ENCODE measurements around the gene ING2.
"Not testable (repeated sequence)": the region's sequence is repeated elsewhere in the genome, so short reads cannot be mapped to it uniquely, and the experiment has no call there.

The ING2 gene

GRCh38 chr4:183504930-183505610, at the start of gene ING2:
Gene ING2 (plus strand): TSS chr4:183505058. CDS start chr4:183505196, 138 bp downstream.
- H3K4me3 ChIP-seq (replicated peaks; ENCODE audit: low read depth, low read length) = peak within 1 kb of the TSS; percentile 88
- no peak for TF ChIP-seq CTCF (IDR thresholded peaks at IDR 0.05; ENCODE audit: low read depth, low read length, missing control alignments)
- no peak for DNase-seq (ENCODE audit: extremely low read depth, low read depth)

- H3K4me3 ChIP-seq (replicated peaks; ENCODE audit: low read depth, low read length) = no peak overlapping the region
- no peak for DNase-seq (ENCODE audit: extremely low read depth, low read depth)
- no peak for TF ChIP-seq CTCF (IDR thresholded peaks at IDR 0.05; ENCODE audit: low read depth, low read length, missing control alignments)
These were observed 49.2 kb upstream of the ING2 start for GRCh38 chr4:183455431-183456195.

- H3K4me3 ChIP-seq (replicated peaks; ENCODE audit: low read depth, low read length) = no peak overlapping the region
- TF ChIP-seq CTCF (IDR thresholded peaks at IDR 0.05; ENCODE audit: low read depth, low read length, missing control alignments) = no peak
- DNase-seq (ENCODE audit: extremely low read depth, low read depth) = no peak
These were observed 46.9 kb upstream of the ING2 start for GRCh38 chr4:183458005-183458404.

- not testable (repeated sequence) for H3K4me3 ChIP-seq (replicated peaks; ENCODE audit: low read depth, low read length); DNase-seq (ENCODE audit: extremely low read depth, low read depth)
These were observed 40.8 kb upstream of the ING2 start for GRCh38 chr4:183463903-183464619.

GRCh38 chr4:183465879-183466278, 39.0 kb upstream of the ING2 start:
- H3K4me3 ChIP-seq (replicated peaks; ENCODE audit: low read depth, low read length); DNase-seq (ENCODE audit: extremely low read depth, low read depth): not testable (repeated sequence)

- no peak for DNase-seq (ENCODE audit: extremely low read depth, low read depth)
- no peak overlapping the region for H3K4me3 ChIP-seq (replicated peaks; ENCODE audit: low read depth, low read length)
- no peak for TF ChIP-seq CTCF (IDR thresholded peaks at IDR 0.05; ENCODE audit: low read depth, low read length, missing control alignments)
These were observed 37.6 kb upstream of the ING2 start for GRCh38 chr4:183467246-183467645.

GRCh38 chr4:183468210-183469095, 36.4 kb upstream of the ING2 start:
- TF ChIP-seq CTCF (IDR thresholded peaks at IDR 0.05; ENCODE audit: low read depth, low read length, missing control alignments) = no peak
- H3K4me3 ChIP-seq (replicated peaks; ENCODE audit: low read depth, low read length) = no peak overlapping the region
- no peak for DNase-seq (ENCODE audit: extremely low read depth, low read depth)
